Heart left ventricle (tissue), 13 donors: Measurements from ENCODE around the gene ASIC2.

Source experiments
- CTCF ChIP-seq, 12 donors: fragments of 200-600 bp; sonication (generic) in 4 of 12; IDR thresholded peaks; one replicate each; pipeline versions ENCODE4 v1.5.0 to v1.8.0; 2018 to 2022; ENCODE audit warnings: antibody characterized with exemption in 12 of 12, mild to moderate bottlenecking in 5 of 12
- POLR2A ChIP-seq, 2 donors: fragments of 450-650 bp; IDR thresholded peaks; one replicate each; pipeline ENCODE4 v1.6.1; 2017; ENCODE audit warnings: antibody characterized with exemption in 2 of 2, mild to moderate bottlenecking in 2 of 2, moderate library complexity in 2 of 2
- donor health status: ischemic (EF 13 %, LVEDD 7.1; RV severe dilation, severe dysfunction).
- donor health status: DM: no; HTN: yes; CAD: no.
- donor health status: DM: no; HTN: no; CAD: no.
- donor health status: ischemic (EF 25% LVEDD 6.9; RV normal size, moderate dysfunction).
- donor health status: ischemic (EF 25% LVEDD 5.7; RV mildly dilated, moderate dysfunction).
- donor health status: ischemic (EF 35%, LVEDD 5.7; RV mildly dilated, moderate dysfunction).
- donor health status: nonischemic (EF 11% LVEDD 7.7; RV severe dilation, severe dysfunction).
- donor health status: DM: yes; HTN: yes; CAD: no.
- donor health status: PGD.
- donor health status: ischemic (EF 29% LVEDD 5.4; RV normal size, mild dysfunction).
- donor health status: nonischemic (EF 23%, LVEDD 6.1; RV moderate dilation, normal function).

GRCh38 chr17:33144837-33145236, 148.3 kb downstream of the ASIC2 start:
- no peak for TF ChIP-seq CTCF (IDR thresholded peaks at IDR 0.05)
- no peak for TF ChIP-seq POLR2A (IDR thresholded peaks at IDR 0.05)
